CD4-positive, CD25-positive, alpha-beta regulatory T cell (primary cell): ENCODE measurements around the gene ISLR. TPM values are rescaled to one million over a fixed set of nuclear protein-coding genes. Genes with fewer than 3 reads are reported as not detected.
"Not testable (repeated sequence)": the region's sequence is repeated elsewhere in the genome, so short reads cannot be mapped to it uniquely, and the experiment has no call there.

Experiments
- ATAC-seq, 2 donors: fragments of 150-1000 bp; cut with Tn5 transposase; one replicate each; pipeline ENCODE4 v1.10.0; 2021; ENCODE audit warnings: low read depth in 2 of 2, moderate number of reproducible peaks in 2 of 2, moderate library complexity in 1 of 2
- DNase-seq, 3 donors: peaks; one replicate each; pipeline versions ENCODE4 v3.0.0 to v3.0.0-alpha.2; 2012 to 2022; ENCODE audit warnings: mixed read lengths in 1 of 3
- H3K27ac ChIP-seq: one replicate; pipeline ENCODE4 v1.7.0; 2013; ENCODE audit warnings: mild to moderate bottlenecking, low read length; ENCODE audit not compliant: insufficient read depth, poor library complexity, severe bottlenecking
- H3K27me3 ChIP-seq: one replicate; pipeline ENCODE4 v1.7.0; 2013; ENCODE audit warnings: low read length; ENCODE audit not compliant: control insufficient read depth, insufficient read depth
- H3K36me3 ChIP-seq: one replicate; pipeline ENCODE4 v1.7.0; 2013; ENCODE audit warnings: mild to moderate bottlenecking, low read length, moderate library complexity; ENCODE audit not compliant: control insufficient read depth, insufficient read depth
- H3K4me1 ChIP-seq: 2 replicates; pipeline ENCODE4 v1.7.0; 2013; ENCODE audit warnings: mild to moderate bottlenecking, low read length; ENCODE audit not compliant: insufficient read depth, control insufficient read depth, poor library complexity, severe bottlenecking
- H3K4me3 ChIP-seq: one replicate; pipeline ENCODE4 v1.7.0; 2013; ENCODE audit warnings: low read depth, mild to moderate bottlenecking, low read length, moderate library complexity
- H3K9me3 ChIP-seq, 2 experiments: 1 replicate in 1 of 2; 2 replicates in 1 of 2; pipeline ENCODE4 v1.7.0; 2013; ENCODE audit warnings: low read length in 2 of 2, mild to moderate bottlenecking in 1 of 2, moderate library complexity in 1 of 2; ENCODE audit not compliant: control insufficient read depth in 2 of 2
- H3K27ac Mint-ChIP-seq, 3 donors: one replicate each; pipeline ENCODE4 v1.8.0; 2020 to 2022; ENCODE audit warnings: mild to moderate bottlenecking in 3 of 3, mixed read lengths in 3 of 3, moderate library complexity in 2 of 3
- H3K27me3 Mint-ChIP-seq: one replicate; pipeline ENCODE4 v1.8.0; 2022; ENCODE audit warnings: mild to moderate bottlenecking, mixed read lengths
- H3K36me3 Mint-ChIP-seq: one replicate; pipeline ENCODE4 v1.8.0; 2020; ENCODE audit warnings: mixed read lengths
- H3K4me1 Mint-ChIP-seq, 4 donors: one replicate each; pipeline ENCODE4 v1.8.0; 2020 to 2022; ENCODE audit warnings: mixed read lengths in 4 of 4, mild to moderate bottlenecking in 1 of 4
- H3K4me3 Mint-ChIP-seq, 4 donors: one replicate each; pipeline ENCODE4 v1.8.0; 2020 to 2022; ENCODE audit warnings: mild to moderate bottlenecking in 4 of 4, mixed read lengths in 4 of 4, moderate library complexity in 3 of 4
- H3K9me3 Mint-ChIP-seq, 7 donors: one replicate each; pipeline ENCODE4 v1.8.0; 2020 to 2022; ENCODE audit warnings: mixed read lengths in 7 of 7, mild to moderate bottlenecking in 3 of 7, moderate library complexity in 2 of 7
- polyA plus RNA-seq, 4 donors: library from polyadenylated mRNA; unstranded; fragments of 300-500 nt; fragmentation: Illumina TruSeq; gene quantifications; one replicate each; pipeline ENCODE4 v1.2.3, GENCODE V29; 2021
- total RNA-seq: library from RNA; stranded (reverse); gene quantifications from one replicate; pipeline ENCODE4 v1.2.3, GENCODE V29; 2022

ISLR gene
- total and polyA plus RNA-seq, 5 donors from 2014 or later, result not detected

DNA sequence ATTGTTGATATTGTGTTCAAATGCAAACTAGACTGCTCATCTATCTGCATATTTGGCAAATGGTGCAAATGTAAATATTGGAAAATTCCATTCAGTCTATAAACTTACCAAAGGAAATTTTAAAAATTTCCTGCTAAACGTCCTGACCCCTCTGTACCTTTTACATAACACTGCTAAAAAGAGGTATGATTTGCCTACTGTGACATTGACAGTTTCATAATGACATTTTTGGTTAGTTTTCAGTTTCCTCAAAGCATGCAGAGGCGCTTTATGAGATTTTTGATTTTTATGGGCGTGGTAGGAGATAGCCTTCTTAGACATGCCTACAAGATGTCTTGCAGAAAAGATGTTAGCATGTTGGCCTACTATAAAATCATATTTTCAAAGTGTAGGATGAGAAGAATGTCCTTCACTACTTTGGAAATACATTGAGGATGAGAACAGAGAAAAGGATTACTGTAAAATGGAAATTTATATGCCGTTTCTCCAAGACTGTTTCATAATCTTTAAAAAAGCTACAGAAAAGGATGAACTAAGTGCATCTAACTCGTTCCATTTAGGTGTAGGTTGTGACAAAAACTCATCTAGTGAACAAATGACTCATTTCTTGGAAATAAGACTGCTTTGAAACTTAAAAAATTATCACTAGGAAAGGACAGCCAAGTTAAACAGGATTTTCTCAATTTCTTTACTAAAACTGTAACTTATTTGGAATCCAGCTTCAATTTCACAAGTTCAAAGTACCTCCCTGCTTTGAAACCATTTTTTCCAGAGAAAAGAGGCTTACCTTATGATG, 14.5 kb upstream of the ISLR start:
- Mint-ChIP-seq H3K4me1 (peaks cover 0 to 23% (median 11%) of the 10 kb centered on the region in 4 donors), H3K9me3 (peaks cover 0 to 3% (median 0%) of the 10 kb centered on the region in 7 donors), H3K36me3 (no peaks in the 10 kb centered on the region), H3K27me3 (peaks cover 22% of the 10 kb centered on the region), H3K4me3 (no peak overlapping the region), H3K27ac (no peak overlapping the region)
- no peak overlapping the region for H3K4me3 ChIP-seq
- H3K27me3 ChIP-seq, result peaks cover 2% of the 10 kb centered on the region
- no peak overlapping the region for H3K27ac ChIP-seq
- H3K9me3 ChIP-seq, result no peaks in the 10 kb centered on the region
- DNase-seq (peak in 1 of 3 donors; percentile 28), ATAC-seq (no peak)
- H3K4me1 ChIP-seq, result peaks cover 6% of the 10 kb centered on the region
- no peaks in the 10 kb centered on the region for H3K36me3 ChIP-seq

DNA sequence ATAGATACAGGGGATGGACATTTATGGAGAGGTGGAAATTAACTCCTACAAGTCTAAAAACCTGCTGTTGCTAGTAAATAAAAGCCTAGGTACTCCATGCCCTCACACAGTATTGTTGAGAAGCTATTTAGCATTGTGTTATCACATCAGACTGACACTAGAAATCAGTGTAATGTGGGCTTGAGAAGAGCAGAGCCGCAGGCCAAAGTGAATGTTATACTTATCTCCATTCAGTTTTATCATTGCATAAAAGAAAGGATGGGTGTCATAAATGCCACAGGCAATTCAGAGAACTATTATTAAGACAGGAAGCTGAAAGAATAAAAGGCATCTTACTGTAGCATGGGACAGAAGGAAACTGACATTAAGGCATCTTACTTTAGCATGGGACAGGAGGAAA, 13.7 kb upstream of the ISLR start:
- H3K27me3 ChIP-seq, result peaks cover 2% of the 10 kb centered on the region
- peaks cover 0 to 4% (median 0%) of the 10 kb centered on the region in 7 donors for H3K9me3 Mint-ChIP-seq
- ATAC-seq, result no peak
- no peak overlapping the region for H3K4me3 Mint-ChIP-seq
- H3K27me3 Mint-ChIP-seq, result peaks cover 17% of the 10 kb centered on the region
- no peak overlapping the region for H3K4me3 ChIP-seq
- no peaks in the 10 kb centered on the region for H3K36me3 Mint-ChIP-seq
- DNase-seq, result no peak
- no peaks in the 10 kb centered on the region for H3K36me3 ChIP-seq
- H3K4me1 ChIP-seq, result peaks cover 6% of the 10 kb centered on the region
- no peak overlapping the region for H3K27ac Mint-ChIP-seq
- no peak overlapping the region for H3K27ac ChIP-seq
- peaks cover 0 to 23% (median 11%) of the 10 kb centered on the region in 4 donors for H3K4me1 Mint-ChIP-seq
- no peaks in the 10 kb centered on the region for H3K9me3 ChIP-seq

DNA sequence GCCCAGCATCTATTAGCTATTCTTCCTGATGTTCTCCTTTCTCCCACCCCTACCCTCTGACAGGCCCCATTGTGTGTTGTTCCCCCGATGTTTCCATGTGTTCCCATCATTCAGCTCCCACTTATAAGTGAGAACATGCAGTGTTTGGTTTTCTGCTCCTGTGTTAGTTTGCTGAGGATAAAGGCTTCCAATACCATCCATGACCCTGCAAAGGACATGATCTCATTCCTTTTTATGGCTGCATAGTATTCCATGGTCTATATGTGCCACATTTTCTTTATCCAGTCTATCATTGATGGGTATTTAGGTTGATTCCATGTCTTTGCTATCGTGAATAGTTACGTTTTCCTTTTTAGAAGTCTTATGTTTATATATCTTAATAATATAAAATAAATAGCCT, 13.1 kb upstream of the ISLR start:
- Mint-ChIP-seq H3K27me3 (peaks cover 17% of the 10 kb centered on the region), H3K4me1 (peaks cover 0 to 23% (median 11%) of the 10 kb centered on the region in 4 donors)
- not testable (repeated sequence) for ATAC-seq

DNA sequence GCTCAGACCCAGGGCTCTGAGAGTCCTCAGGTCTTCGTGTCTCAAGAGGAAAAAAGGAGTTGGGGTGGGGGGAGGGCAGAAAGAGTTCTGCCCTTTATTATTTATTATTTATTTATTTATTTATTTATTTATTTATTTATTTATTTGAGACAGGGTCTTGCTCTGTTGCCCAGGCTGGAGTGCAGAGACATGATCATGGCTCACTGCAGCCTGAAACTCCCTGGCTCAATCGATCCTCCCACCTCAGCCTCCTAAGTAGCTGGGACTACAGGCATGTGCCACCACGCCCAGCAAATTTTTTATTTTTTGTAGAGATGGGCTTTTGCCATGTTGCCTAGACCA, 11.3 kb upstream of the ISLR start:
- H3K36me3 Mint-ChIP-seq, H3K4me3 ChIP-seq, H3K4me1 ChIP-seq, ATAC-seq, H3K9me3 Mint-ChIP-seq, H3K27ac ChIP-seq, H3K27ac Mint-ChIP-seq, H3K4me3 Mint-ChIP-seq, H3K36me3 ChIP-seq, H3K27me3 ChIP-seq, H3K9me3 ChIP-seq, DNase-seq: not testable (repeated sequence)
- H3K27me3 Mint-ChIP-seq, result peaks cover 13% of the 10 kb centered on the region
- H3K4me1 Mint-ChIP-seq, result peaks cover 0 to 17% (median 9%) of the 10 kb centered on the region in 4 donors

More for the DNA sequence above, 13.1 kb upstream of the ISLR start:
- peak overlapping the region in 1 of 3 donors; percentile 33 for H3K27ac Mint-ChIP-seq
- not testable (repeated sequence) for H3K4me3 ChIP-seq, H3K9me3 Mint-ChIP-seq, H3K4me3 Mint-ChIP-seq, H3K4me1 ChIP-seq, H3K27me3 ChIP-seq, H3K9me3 ChIP-seq, H3K36me3 ChIP-seq, H3K36me3 Mint-ChIP-seq, H3K27ac ChIP-seq, DNase-seq

DNA sequence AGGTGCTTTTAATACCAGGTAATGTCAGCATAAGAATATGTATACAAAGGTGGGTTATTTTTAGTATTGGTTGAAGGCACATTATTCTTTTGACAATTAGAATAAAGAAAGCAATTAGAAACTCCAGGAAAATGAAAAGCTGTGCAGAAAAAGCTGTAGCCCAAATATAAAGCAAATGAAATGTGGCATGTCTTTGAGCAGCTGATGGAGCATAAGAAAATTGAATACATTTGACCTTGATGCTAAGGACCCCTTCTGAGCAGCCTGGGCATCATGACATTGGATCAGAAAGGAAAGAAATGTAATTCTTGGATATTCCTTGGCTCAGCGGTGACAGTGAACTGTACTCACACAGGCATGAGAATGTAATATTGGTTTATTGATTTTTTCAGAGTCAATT, 8.0 kb upstream of the ISLR start:
- Mint-ChIP-seq H3K36me3 (no peaks in the 10 kb centered on the region), H3K27ac (no peak overlapping the region), H3K27me3 (peaks cover 13% of the 10 kb centered on the region), H3K4me1 (no peaks in the 10 kb centered on the region), H3K9me3 (peaks cover 0 to 5% (median 0%) of the 10 kb centered on the region in 7 donors), H3K4me3 (no peak overlapping the region)
- ATAC-seq, result no peak
- Histone ChIP-seq H3K9me3 (no peaks in the 10 kb centered on the region), H3K4me1 (no peaks in the 10 kb centered on the region), H3K27me3 (peaks cover 2% of the 10 kb centered on the region), H3K27ac (no peak overlapping the region), H3K4me3 (no peak overlapping the region), H3K36me3 (no peaks in the 10 kb centered on the region)
- no peak for DNase-seq

DNA sequence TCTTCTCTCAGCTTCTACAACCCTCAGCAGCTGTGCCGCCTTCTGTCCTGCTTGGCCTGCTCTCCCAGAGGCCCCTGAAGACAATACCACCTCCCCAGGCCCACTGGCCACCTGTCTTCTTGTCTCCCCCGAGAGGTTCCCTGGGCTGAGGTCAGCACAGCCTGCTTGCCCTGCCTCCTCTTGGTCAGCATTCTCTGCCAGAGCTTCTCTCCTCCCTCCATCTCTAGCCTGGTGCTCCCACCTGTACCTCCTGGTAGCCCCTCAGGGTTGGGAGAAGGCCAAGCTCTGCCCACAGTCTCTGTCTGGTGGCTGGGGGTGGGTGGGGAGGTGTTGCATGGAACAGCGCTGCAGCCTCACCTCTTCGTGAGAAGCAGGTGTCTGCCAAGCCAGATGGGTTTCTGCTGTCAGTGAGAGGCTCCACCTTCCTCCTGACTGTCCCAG, 5.6 kb upstream of the ISLR start:
- Mint-ChIP-seq H3K4me1 (no peaks in the 10 kb centered on the region), H3K36me3 (no peaks in the 10 kb centered on the region), H3K27me3 (peaks cover 10% of the 10 kb centered on the region), H3K27ac (no peak overlapping the region), H3K4me3 (no peak overlapping the region), H3K9me3 (peaks cover 0 to 5% (median 0%) of the 10 kb centered on the region in 7 donors)
- Histone ChIP-seq H3K4me3 (no peak overlapping the region), H3K27me3 (peaks cover 2% of the 10 kb centered on the region), H3K4me1 (no peaks in the 10 kb centered on the region), H3K27ac (no peak overlapping the region), H3K9me3 (no peaks in the 10 kb centered on the region), H3K36me3 (no peaks in the 10 kb centered on the region)
- DNase-seq (no peak), ATAC-seq (no peak)

DNA sequence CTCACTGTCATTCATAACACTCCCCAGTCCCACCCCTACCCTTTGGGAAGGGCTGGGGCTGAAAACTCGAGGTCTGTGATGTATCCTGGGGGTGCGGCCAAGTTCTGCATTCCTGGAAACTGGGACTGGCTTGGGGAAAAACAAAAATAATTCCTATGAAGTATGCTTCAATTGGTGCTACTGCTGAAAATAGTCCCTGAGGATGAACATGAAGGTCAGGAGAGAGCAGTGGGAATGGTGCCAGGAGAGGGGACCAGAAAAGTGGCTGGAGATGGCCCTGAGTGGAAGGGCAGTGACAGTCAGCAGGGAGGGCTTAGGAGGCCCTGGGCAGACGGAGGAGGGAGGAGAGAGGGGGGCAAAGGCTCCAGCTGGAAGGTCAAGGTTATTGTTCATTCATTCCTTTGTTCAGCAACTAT, 4.8 kb upstream of the ISLR start:
- H3K27ac Mint-ChIP-seq, result no peak overlapping the region
- Histone ChIP-seq H3K4me1 (no peaks in the 10 kb centered on the region), H3K4me3 (no peak overlapping the region), H3K9me3 (no peaks in the 10 kb centered on the region), H3K27me3 (no peaks in the 10 kb centered on the region), H3K36me3 (no peaks in the 10 kb centered on the region), H3K27ac (no peak overlapping the region)
- ATAC-seq (no peak), DNase-seq (no peak)
- H3K9me3 Mint-ChIP-seq, result peaks cover 0 to 5% (median 0%) of the 10 kb centered on the region in 7 donors
- no peaks in the 10 kb centered on the region for H3K4me1 Mint-ChIP-seq
- H3K36me3 Mint-ChIP-seq, result no peaks in the 10 kb centered on the region
- H3K27me3 Mint-ChIP-seq, result peaks cover 10% of the 10 kb centered on the region
- H3K4me3 Mint-ChIP-seq, result no peak overlapping the region
